Measurements from ENCODE around the gene TMEM50B. TPM values are rescaled to one million over a fixed set of nuclear protein-coding genes. Genes with fewer than 3 reads are reported as not detected.

Gene TMEM50B
- total and polyA plus RNA-seq, 2 experiments from 2014 or later: 25.1 to 26.1 TPM

DNA sequence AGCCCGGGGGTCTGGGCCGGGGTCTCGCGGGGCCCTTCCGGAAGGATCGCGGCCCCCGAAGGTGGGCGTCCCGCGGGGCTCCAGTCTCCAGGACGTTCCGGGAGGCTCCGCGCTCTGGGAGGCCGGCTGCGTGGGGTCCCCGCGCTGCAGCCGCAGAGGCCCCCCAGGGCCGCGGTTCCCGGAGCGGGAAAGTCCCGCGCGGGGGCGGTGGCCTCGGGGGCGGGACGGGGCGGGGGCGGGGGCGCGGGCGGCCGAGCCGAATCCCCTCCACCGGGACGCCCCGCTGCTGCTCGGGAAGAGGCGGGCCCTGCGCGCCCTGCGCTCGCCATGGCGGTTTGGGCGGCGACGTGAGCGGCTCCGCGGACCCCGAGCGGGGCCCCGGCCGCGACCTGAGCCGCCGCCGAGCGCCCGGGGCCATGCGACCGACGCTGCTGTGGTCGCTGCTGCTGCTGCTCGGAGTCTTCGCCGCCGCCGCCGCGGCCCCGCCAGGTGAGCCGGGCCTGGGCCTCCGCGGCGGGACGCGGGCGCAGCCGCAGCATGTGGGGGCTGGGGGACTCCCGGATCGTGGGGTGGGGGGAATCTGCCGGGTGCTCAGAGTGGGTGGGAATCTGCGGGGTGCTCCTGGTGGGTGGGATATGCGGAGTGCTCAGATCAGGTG lies 76.5 kb downstream of the TMEM50B start, which contains the start of gene IFNGR2 (continued):
- TF ChIP-seq, protein P1, sequence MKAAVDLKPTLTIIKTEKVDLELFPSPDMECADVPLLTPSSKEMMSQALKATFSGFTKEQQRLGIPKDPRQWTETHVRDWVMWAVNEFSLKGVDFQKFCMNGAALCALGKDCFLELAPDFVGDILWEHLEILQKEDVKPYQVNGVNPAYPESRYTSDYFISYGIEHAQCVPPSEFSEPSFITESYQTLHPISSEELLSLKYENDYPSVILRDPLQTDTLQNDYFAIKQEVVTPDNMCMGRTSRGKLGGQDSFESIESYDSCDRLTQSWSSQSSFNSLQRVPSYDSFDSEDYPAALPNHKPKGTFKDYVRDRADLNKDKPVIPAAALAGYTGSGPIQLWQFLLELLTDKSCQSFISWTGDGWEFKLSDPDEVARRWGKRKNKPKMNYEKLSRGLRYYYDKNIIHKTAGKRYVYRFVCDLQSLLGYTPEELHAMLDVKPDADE (IDR thresholded peaks at IDR 0.05): no peak
- TF ChIP-seq EZH2phosphoT487 (IDR thresholded peaks at IDR 0.05; ENCODE audit: unreplicated experiment): no peak
- no peak for TF ChIP-seq NANOG (IDR thresholded peaks at IDR 0.05; ENCODE audit: borderline replicate concordance)
- TF ChIP-seq, protein P2, sequence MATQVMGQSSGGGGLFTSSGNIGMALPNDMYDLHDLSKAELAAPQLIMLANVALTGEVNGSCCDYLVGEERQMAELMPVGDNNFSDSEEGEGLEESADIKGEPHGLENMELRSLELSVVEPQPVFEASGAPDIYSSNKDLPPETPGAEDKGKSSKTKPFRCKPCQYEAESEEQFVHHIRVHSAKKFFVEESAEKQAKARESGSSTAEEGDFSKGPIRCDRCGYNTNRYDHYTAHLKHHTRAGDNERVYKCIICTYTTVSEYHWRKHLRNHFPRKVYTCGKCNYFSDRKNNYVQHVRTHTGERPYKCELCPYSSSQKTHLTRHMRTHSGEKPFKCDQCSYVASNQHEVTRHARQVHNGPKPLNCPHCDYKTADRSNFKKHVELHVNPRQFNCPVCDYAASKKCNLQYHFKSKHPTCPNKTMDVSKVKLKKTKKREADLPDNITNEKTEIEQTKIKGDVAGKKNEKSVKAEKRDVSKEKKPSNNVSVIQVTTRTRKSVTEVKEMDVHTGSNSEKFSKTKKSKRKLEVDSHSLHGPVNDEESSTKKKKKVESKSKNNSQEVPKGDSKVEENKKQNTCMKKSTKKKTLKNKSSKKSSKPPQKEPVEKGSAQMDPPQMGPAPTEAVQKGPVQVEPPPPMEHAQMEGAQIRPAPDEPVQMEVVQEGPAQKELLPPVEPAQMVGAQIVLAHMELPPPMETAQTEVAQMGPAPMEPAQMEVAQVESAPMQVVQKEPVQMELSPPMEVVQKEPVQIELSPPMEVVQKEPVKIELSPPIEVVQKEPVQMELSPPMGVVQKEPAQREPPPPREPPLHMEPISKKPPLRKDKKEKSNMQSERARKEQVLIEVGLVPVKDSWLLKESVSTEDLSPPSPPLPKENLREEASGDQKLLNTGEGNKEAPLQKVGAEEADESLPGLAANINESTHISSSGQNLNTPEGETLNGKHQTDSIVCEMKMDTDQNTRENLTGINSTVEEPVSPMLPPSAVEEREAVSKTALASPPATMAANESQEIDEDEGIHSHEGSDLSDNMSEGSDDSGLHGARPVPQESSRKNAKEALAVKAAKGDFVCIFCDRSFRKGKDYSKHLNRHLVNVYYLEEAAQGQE (IDR thresholded peaks at IDR 0.05; ENCODE audit: unreplicated experiment): no peak
- no peak for TF ChIP-seq EZH2 (IDR thresholded peaks at IDR 0.05; ENCODE audit: low read depth, unreplicated experiment)

DNA sequence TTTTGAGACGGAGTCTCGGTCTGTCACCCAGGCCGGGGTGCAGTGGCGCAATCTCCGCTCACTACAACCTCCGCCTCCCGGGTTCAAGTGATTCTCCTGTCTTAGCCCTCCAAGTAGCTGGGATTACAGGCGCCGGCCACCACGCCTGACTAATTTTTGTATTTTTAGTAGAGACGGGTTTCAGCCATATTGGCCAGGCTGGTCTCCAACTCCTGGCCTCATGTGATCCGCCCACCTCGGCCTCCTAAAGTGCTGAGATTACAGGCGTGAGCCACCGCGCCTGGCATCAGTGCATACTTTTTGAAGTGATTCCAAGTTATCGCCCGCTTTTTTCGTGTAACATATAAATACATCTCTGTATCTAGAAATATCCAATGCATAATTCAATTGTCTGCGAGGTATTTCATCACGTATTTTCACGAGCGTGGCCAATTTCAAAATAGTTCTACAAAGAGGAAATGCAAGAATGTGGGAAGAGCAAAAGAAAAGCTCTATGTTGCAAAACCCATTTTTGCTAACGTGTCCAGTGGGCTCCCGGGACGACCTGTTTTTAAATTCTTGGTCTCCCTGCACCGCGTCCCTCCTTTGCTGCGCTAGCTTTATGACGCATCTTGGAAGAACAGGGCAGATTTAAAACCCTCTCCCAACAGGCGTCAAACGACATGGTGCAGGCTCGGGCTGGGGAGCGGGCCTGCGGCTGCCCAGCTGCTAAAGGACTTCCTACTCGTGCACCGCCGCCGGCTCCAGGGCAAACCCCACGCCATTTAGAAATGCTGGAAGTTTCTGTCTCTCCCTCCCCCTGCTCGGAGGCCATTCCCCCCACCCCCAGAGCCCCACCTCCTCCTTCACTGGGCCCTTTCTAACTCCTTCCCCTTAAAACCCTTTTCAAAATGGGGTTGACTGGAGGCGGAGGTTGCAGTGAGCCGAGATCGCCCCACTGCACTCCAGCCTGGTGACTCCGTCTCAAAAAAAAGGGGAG lies 77.5 kb downstream of the TMEM50B start:
- Histone ChIP-seq H3K36me3 (ENCODE audit: insufficient read depth) (no peaks in the 10 kb centered on the region), H3K27ac (ENCODE audit: low read depth) (peak overlapping the region; percentile 52; the same call in 1 of the 2 replicates), H4K20me1 (replicated peaks; ENCODE audit: insufficient read depth) (peaks cover 15% of the 10 kb centered on the region), H3K4me3 (peak overlapping the region; percentile 62), H3K9me2 (ENCODE audit: insufficient read depth) (no peaks in the 10 kb centered on the region), H3K79me2 (replicated peaks; ENCODE audit: insufficient read depth) (peaks cover 30% of the 10 kb centered on the region), H3K4me1 (ENCODE audit: insufficient read depth) (peaks cover 4% of the 10 kb centered on the region; the same call in 1 of the 2 replicates), H3K27me3 (ENCODE audit: insufficient read depth) (peaks cover 5% of the 10 kb centered on the region; the same call in 1 of the 2 replicates), H3K4me2 (peak overlapping the region; percentile 84), H2AFZ (peak overlapping the region; percentile 93; the same call in 1 of the 2 replicates), H3F3A (replicated peaks; ENCODE audit: low read depth) (peaks cover 13% of the 10 kb centered on the region; the same call in 1 of the 2 replicates)
- peak; percentile 77 for DNase-seq (ENCODE audit: low spot score)
- TF ChIP-seq POLR2AphosphoS5 (IDR thresholded peaks at IDR 0.05; ENCODE audit: low read depth): peak; percentile 11; the same call in 1 of the 2 replicates
- TF ChIP-seq, protein P3, sequence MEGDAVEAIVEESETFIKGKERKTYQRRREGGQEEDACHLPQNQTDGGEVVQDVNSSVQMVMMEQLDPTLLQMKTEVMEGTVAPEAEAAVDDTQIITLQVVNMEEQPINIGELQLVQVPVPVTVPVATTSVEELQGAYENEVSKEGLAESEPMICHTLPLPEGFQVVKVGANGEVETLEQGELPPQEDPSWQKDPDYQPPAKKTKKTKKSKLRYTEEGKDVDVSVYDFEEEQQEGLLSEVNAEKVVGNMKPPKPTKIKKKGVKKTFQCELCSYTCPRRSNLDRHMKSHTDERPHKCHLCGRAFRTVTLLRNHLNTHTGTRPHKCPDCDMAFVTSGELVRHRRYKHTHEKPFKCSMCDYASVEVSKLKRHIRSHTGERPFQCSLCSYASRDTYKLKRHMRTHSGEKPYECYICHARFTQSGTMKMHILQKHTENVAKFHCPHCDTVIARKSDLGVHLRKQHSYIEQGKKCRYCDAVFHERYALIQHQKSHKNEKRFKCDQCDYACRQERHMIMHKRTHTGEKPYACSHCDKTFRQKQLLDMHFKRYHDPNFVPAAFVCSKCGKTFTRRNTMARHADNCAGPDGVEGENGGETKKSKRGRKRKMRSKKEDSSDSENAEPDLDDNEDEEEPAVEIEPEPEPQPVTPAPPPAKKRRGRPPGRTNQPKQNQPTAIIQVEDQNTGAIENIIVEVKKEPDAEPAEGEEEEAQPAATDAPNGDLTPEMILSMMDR (conservative IDR thresholded peaks at IDR 0.05; ENCODE audit: low read depth in 2 of 2): no peak
- H3K9me3 Mint-ChIP-seq: no peaks in the 10 kb centered on the region
- peak overlapping the region; percentile 73 for H3K4me3 Mint-ChIP-seq
- H3K4me1 Mint-ChIP-seq: peaks cover 11% of the 10 kb centered on the region
- H3K27ac Mint-ChIP-seq: no peak overlapping the region
- peaks cover 7% of the 10 kb centered on the region; the same call in 1 of the 3 replicates for H3K36me3 Mint-ChIP-seq (ENCODE audit: low read depth)
- H3K27me3 Mint-ChIP-seq (ENCODE audit: insufficient read depth, low read depth, poor library complexity): peaks cover 17% of the 10 kb centered on the region
- peak; percentile 63 for ATAC-seq

Data from GM23338 (cell line).